HEK293T (cell line): ENCODE measurements around the gene FBXO21.

Experiments used
- CTCF ChIA-PET: fragments of 350-600 bp; formaldehyde crosslinking; extraction: SDS; loops from one replicate; lab custom pipeline; 2021; ENCODE audit warnings: antibody characterized with exemption, inconsistent platforms; lab: Yijun Ruan, JAX
- POLR2A ChIA-PET: fragments of 350-600 bp; formaldehyde crosslinking; extraction: SDS; loops from one replicate; lab custom pipeline; 2020; ENCODE audit warnings: antibody characterized with exemption, inconsistent platforms; lab: Yijun Ruan, JAX
- DNase-seq: peaks from one replicate; pipeline ENCODE4 v3.0.0; 2012; ENCODE audit warnings: mixed read lengths; ENCODE audit errors: extremely low spot score
- ARNT ChIP-seq: fragments of 450-650 bp; IDR thresholded peaks from 2 replicates; pipeline ENCODE4 v1.6.1; 2017; ENCODE audit warnings: mild to moderate bottlenecking
- BHLHE40 ChIP-seq: fragments of 450-650 bp; IDR thresholded peaks from 2 replicates; pipeline ENCODE4 v1.6.1; 2016; ENCODE audit warnings: mild to moderate bottlenecking, moderate library complexity, borderline replicate concordance
- CTBP1 ChIP-seq: fragments of 450-650 bp; IDR thresholded peaks from 2 replicates; pipeline ENCODE4 v1.6.1; 2016; ENCODE audit warnings: borderline replicate concordance
- ELF4 ChIP-seq: fragments of 450-650 bp; IDR thresholded peaks from 2 replicates; pipeline ENCODE4 v1.6.1; 2017; ENCODE audit warnings: antibody characterized with exemption
- FOXA1 ChIP-seq: fragments of 450-650 bp; IDR thresholded peaks from 2 replicates; pipeline ENCODE4 v1.6.1; 2016; ENCODE audit warnings: mild to moderate bottlenecking
- FOXK2 ChIP-seq: fragments of 450-650 bp; IDR thresholded peaks from 2 replicates; pipeline ENCODE4 v1.6.1; 2016; ENCODE audit warnings: mild to moderate bottlenecking
- FOXM1 ChIP-seq: fragments of 450-650 bp; IDR thresholded peaks from 2 replicates; pipeline ENCODE4 v1.6.1; 2017; ENCODE audit warnings: mild to moderate bottlenecking, borderline replicate concordance
- HDGF ChIP-seq: fragments of 450-650 bp; IDR thresholded peaks from 2 replicates; pipeline ENCODE4 v1.6.1; 2017; ENCODE audit warnings: antibody characterized with exemption, borderline replicate concordance
- L3MBTL2 ChIP-seq: fragments of 450-650 bp; conservative IDR thresholded peaks from 2 replicates; pipeline ENCODE4 v1.6.1; 2016; ENCODE audit warnings: mild to moderate bottlenecking
- LEF1 ChIP-seq: fragments of 450-650 bp; IDR thresholded peaks from 2 replicates; pipeline ENCODE4 v1.6.1; 2017; ENCODE audit warnings: mild to moderate bottlenecking, borderline replicate concordance
- NFRKB ChIP-seq: fragments of 450-650 bp; IDR thresholded peaks from 2 replicates; pipeline ENCODE4 v1.6.1; 2016; ENCODE audit warnings: mild to moderate bottlenecking, moderate library complexity
- PKNOX1 ChIP-seq: fragments of 450-650 bp; IDR thresholded peaks from 2 replicates; pipeline ENCODE4 v1.6.1; 2016
- SP1 ChIP-seq: fragments of 450-650 bp; IDR thresholded peaks from 2 replicates; pipeline ENCODE4 v1.6.1; 2017
- SUZ12 ChIP-seq: fragments of 450-650 bp; IDR thresholded peaks from 2 replicates; pipeline ENCODE4 v1.6.1; 2016; ENCODE audit warnings: mild to moderate bottlenecking
- TARDBP ChIP-seq: fragments of 450-650 bp; IDR thresholded peaks from 2 replicates; pipeline ENCODE4 v1.6.1; 2016
- ZNF384 ChIP-seq: fragments of 450-650 bp; IDR thresholded peaks from 2 replicates; pipeline ENCODE4 v1.6.1; 2016

FBXO21 gene

GRCh38 chr12:117139025-117139717 is 51.1 kb downstream of the FBXO21 start:
- DNase-seq = no peak
- ChIA-PET CTCF (no interaction called here), POLR2A (no interaction called here)
- TF ChIP-seq TARDBP (no peak), ZNF384 (no peak), L3MBTL2 (no peak), FOXK2 (no peak), SUZ12 (no peak)

- TF ChIP-seq PKNOX1 = no peak
- TF ChIP-seq FOXA1 = no peak
- no peak for TF ChIP-seq ZNF384
- no peak for TF ChIP-seq BHLHE40
- TF ChIP-seq SUZ12 = no peak
- TF ChIP-seq NFRKB = no peak
- TF ChIP-seq ARNT = no peak
- no peak for TF ChIP-seq ELF4
- TF ChIP-seq HDGF = no peak
- TF ChIP-seq FOXM1 = no peak
- TF ChIP-seq CTBP1 = no peak
- ChIA-PET POLR2A (no interaction called here), CTCF (interaction anchor here (0.5 kb wide), 1 partner anchor 134 kb away, joined by 3 read pairs; no protein-coding TSS in a partner anchor)
- no peak for DNase-seq
Measured at GRCh38 chr12:117134721-117135120, 55.5 kb downstream of the FBXO21 start.

GRCh38 chr12:117134059-117134458 is 56.2 kb downstream of the FBXO21 start:
- TF ChIP-seq HDGF = no peak
- no peak for TF ChIP-seq FOXK2
- no peak for TF ChIP-seq ZNF384
- TF ChIP-seq FOXM1 = no peak
- TF ChIP-seq TARDBP = no peak
- no peak for TF ChIP-seq PKNOX1
- no peak for TF ChIP-seq SP1
- TF ChIP-seq ELF4 = no peak
- no peak for TF ChIP-seq CTBP1
- TF ChIP-seq NFRKB = no peak
- no peak for TF ChIP-seq SUZ12
- ChIA-PET CTCF (no interaction called here), POLR2A (no interaction called here)
- no peak for DNase-seq

DNA sequence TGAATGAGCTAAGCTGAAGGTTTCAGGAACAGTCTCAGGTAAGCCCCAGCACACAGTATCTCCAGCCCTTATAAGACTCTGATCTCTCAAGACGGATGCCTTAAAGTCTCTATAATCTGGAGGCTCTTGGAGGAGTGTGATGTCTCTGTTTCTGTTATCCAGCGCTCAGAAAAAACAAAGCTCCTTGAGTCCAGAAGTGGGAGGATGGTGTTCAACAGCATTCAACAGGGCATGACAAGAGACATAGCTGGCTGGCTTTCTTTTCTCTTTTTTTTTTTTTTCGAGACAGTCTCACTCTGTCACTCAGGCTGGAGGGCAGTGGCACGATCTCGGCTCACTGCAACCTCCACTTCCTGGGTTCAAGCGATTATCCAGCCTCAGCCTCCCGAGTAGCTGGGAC is 59.5 kb downstream of the FBXO21 start:
- POLR2A ChIA-PET = no interaction called here
- TF ChIP-seq HDGF = no peak
- TF ChIP-seq TARDBP = no peak
- no peak for TF ChIP-seq L3MBTL2
- no peak for TF ChIP-seq NFRKB
- TF ChIP-seq ZNF384 = no peak
- TF ChIP-seq FOXM1 = no peak
- TF ChIP-seq SUZ12 = no peak
- no peak for TF ChIP-seq CTBP1
- no peak for TF ChIP-seq PKNOX1
- no peak for TF ChIP-seq ARNT
- no peak for TF ChIP-seq LEF1
- TF ChIP-seq BHLHE40 = no peak
- TF ChIP-seq SP1 = no peak
- no peak for TF ChIP-seq FOXA1
- no peak for TF ChIP-seq ELF4
- TF ChIP-seq FOXK2 = no peak
- CTCF ChIA-PET = interaction anchor here (1.0 to 1.4 kb wide), 2 partner anchors 13 to 20 kb away, joined by 3 to 4 read pairs; no protein-coding TSS in a partner anchor
- no peak for DNase-seq

- no peak for TF ChIP-seq TARDBP
- no peak for TF ChIP-seq ZNF384
- TF ChIP-seq HDGF = no peak
- TF ChIP-seq L3MBTL2 = no peak
- no peak for TF ChIP-seq LEF1
- no peak for TF ChIP-seq FOXM1
- no peak for TF ChIP-seq SP1
- no peak for TF ChIP-seq CTBP1
- no peak for TF ChIP-seq ELF4
- TF ChIP-seq ARNT = no peak
- no peak for TF ChIP-seq PKNOX1
- no peak for TF ChIP-seq SUZ12
- TF ChIP-seq FOXK2 = no peak
- no peak for TF ChIP-seq NFRKB
- TF ChIP-seq FOXA1 = no peak
- no peak for TF ChIP-seq BHLHE40
- ChIA-PET POLR2A (no interaction called here), CTCF (interaction anchor here (0.6 to 1.4 kb wide), 3 partner anchors 21 to 1208 kb away, joined by 3 to 4 read pairs (median 3); no protein-coding TSS in a partner anchor)
- DNase-seq = no peak
Measured at GRCh38 chr12:117129391-117129790, 60.9 kb downstream of the FBXO21 start.
